C4-2B (cell line): ENCODE data around the gene RORB.

Experiments
- ZFX ChIP-seq: fragments of 450-650 bp; IDR thresholded peaks from 2 replicates; pipeline ENCODE4 v1.6.1; 2017
- TF ChIP-seq, protein P1 (sequence below): fragments of 450-650 bp; conservative IDR thresholded peaks from 2 replicates; pipeline ENCODE4 v1.5.1; 2017; ENCODE audit warnings: mild to moderate bottlenecking

DNA sequence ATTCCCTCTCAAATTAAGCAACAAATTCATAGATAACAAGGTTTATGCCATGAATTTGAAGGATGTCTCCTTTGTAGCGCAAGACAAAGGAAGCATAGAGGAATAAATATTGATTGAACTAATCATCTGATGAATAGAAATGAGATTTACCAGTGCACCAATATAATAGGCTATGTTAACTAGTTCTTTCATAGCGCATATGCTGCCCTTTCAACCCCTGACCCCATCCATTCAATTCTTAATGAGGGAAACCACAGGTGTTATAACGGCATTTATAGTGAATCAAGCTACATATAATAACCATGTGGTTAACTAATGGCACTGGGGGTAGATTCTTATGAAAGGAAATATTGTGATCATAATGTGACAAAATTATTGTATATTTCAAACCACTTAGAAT is 6.5 kb downstream of the RORB start:
- TF ChIP-seq, protein P1, sequence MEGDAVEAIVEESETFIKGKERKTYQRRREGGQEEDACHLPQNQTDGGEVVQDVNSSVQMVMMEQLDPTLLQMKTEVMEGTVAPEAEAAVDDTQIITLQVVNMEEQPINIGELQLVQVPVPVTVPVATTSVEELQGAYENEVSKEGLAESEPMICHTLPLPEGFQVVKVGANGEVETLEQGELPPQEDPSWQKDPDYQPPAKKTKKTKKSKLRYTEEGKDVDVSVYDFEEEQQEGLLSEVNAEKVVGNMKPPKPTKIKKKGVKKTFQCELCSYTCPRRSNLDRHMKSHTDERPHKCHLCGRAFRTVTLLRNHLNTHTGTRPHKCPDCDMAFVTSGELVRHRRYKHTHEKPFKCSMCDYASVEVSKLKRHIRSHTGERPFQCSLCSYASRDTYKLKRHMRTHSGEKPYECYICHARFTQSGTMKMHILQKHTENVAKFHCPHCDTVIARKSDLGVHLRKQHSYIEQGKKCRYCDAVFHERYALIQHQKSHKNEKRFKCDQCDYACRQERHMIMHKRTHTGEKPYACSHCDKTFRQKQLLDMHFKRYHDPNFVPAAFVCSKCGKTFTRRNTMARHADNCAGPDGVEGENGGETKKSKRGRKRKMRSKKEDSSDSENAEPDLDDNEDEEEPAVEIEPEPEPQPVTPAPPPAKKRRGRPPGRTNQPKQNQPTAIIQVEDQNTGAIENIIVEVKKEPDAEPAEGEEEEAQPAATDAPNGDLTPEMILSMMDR: no peak
- no peak for TF ChIP-seq ZFX
